ENCODE results near the gene SMS.

SMS gene

GRCh38 chrX:22041907-22042530, 101.5 kb downstream of the SMS start:
- DNase-seq: no peak

GRCh38 chrX:22043872-22044271, 103.4 kb downstream of the SMS start:
- no peak for DNase-seq

Data from hippocampal formation (tissue), 2 donors.